Measurements from ENCODE around the gene CARM1. TPM values are rescaled to one million over a fixed set of nuclear protein-coding genes. Genes with fewer than 3 reads are reported as not detected.
"Not testable (repeated sequence)": the region's sequence is repeated elsewhere in the genome, so short reads cannot be mapped to it uniquely, and the experiment has no call there.

The CARM1 gene
- total RNA-seq, 1 experiment from 2014 or later = 63.7 TPM

- H3K4me2 ChIP-seq = peak overlapping the region; percentile 71
- H3K79me2 ChIP-seq (ENCODE audit: low read depth) = peaks cover 10% of the 10 kb centered on the region; the same call in 1 of the 2 replicates
- DNase-seq = no peak
- TF ChIP-seq CTCF (conservative IDR thresholded peaks at IDR 0.05) = no peak
- no peak for TF ChIP-seq EZH2 (IDR thresholded peaks at IDR 0.05; ENCODE audit: low read depth)
- H3F3A ChIP-seq (ENCODE audit: insufficient read depth, low read depth) = peaks cover 32% of the 10 kb centered on the region
- H2AFZ ChIP-seq = peak overlapping the region; percentile 91
- ChIA-PET POLR2A (ENCODE audit: unreplicated experiment) (interaction anchor here (0.5 to 1.0 kb wide), 5 partner anchors 9 to 119 kb away, joined by 3 to 24 read pairs (median 5); partner anchors contain the start of gene DNM2), CTCF (interaction anchor here (0.6 to 2.5 kb wide), 7 partner anchors 18 to 289 kb away, joined by 3 to 24 read pairs (median 12); partner anchors contain the start of gene DNM2)
- H3K9me3 ChIP-seq (ENCODE audit: insufficient read depth, low read depth) = no peaks in the 10 kb centered on the region
- BruUV-seq (replicated peaks) = TSS peak; percentile 51
- no peaks in the 10 kb centered on the region for H3K27me3 ChIP-seq (ENCODE audit: insufficient read depth, low read depth)
- H3K9me2 ChIP-seq (ENCODE audit: insufficient read depth) = no peaks in the 10 kb centered on the region
- peak overlapping the region; percentile 62 for H3K4me3 ChIP-seq
- peak overlapping the region; percentile 89 for H3K27ac ChIP-seq
- peaks cover 13% of the 10 kb centered on the region for H3K4me1 ChIP-seq (replicated peaks; ENCODE audit: insufficient read depth)
- peaks cover 8% of the 10 kb centered on the region for H3K36me3 ChIP-seq (ENCODE audit: low read depth)
- no peaks in the 10 kb centered on the region for H4K20me1 ChIP-seq (ENCODE audit: insufficient read depth)
- intact Hi-C loops (cut with micrococcal nuclease; ENCODE audit: unreplicated experiment) = loop anchor here (1.0 kb wide), 3 partner anchors 27 to 119 kb away; no protein-coding TSS in a partner anchor
Observed at GRCh38 chr19:10836479-10837330, 34.6 kb upstream of the CARM1 start.

DNA sequence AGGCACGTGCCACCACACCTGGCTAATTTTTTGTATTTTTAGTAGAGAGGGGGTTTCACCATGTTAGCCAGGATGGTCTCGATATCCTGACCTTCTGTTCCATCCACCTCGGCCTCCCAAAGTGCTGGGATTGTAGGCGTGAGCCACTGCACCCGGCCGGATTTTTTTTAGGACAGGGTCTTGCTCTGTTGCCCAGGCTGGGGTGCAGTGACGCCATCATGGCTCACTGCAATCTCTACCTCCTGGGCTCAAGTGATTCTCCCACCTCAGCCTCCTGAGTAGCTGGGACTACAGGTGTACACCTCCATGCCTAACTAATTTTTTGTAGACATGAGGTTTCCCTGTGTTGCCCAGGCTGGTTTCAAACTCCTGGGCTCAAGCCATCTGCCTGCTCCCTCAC lies 33.7 kb upstream of the CARM1 start:
- H4K20me1 ChIP-seq (ENCODE audit: insufficient read depth); H3K9me2 ChIP-seq (ENCODE audit: insufficient read depth); DNase-seq; H3K79me2 ChIP-seq (ENCODE audit: low read depth); H3K36me3 ChIP-seq (ENCODE audit: low read depth); BruUV-seq (replicated peaks); intact Hi-C loops (cut with micrococcal nuclease; ENCODE audit: unreplicated experiment); H3K27me3 ChIP-seq (ENCODE audit: insufficient read depth, low read depth); H3K9me3 ChIP-seq (ENCODE audit: insufficient read depth, low read depth); POLR2A ChIA-PET (ENCODE audit: unreplicated experiment); CTCF ChIA-PET; H3K27ac ChIP-seq; H3K4me2 ChIP-seq; H3K4me3 ChIP-seq; H2AFZ ChIP-seq: not testable (repeated sequence)
- peaks cover 32% of the 10 kb centered on the region for H3F3A ChIP-seq (ENCODE audit: insufficient read depth, low read depth)
- H3K4me1 ChIP-seq (replicated peaks; ENCODE audit: insufficient read depth) = peaks cover 13% of the 10 kb centered on the region

DNA sequence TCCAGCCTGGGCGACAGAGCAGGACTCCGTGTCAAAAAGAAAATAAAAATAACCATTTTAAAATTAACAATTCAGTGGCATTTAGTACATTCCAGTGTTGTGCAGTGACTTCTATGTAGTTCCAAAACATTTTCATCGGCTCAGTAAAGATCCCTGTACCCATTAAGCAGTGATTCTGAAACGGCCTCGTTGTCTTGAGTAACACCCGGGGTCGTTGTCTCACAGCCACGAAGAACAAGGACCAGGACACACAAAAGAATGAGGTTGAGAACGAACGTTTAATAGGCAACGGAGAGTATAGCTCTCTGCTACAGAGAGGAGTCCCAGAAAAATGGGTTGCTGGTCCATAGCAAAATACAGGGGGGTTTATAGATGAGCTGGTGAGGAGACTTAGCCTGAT lies 33.0 kb upstream of the CARM1 start:
- no peak overlapping the region for H3K27ac ChIP-seq
- intact Hi-C loops (cut with micrococcal nuclease; ENCODE audit: unreplicated experiment) = no loop called here
- H3K9me2 ChIP-seq (ENCODE audit: insufficient read depth) = no peaks in the 10 kb centered on the region
- peaks cover 10% of the 10 kb centered on the region; the same call in 1 of the 2 replicates for H3K79me2 ChIP-seq (ENCODE audit: low read depth)
- BruUV-seq (replicated peaks) = no TSS peak
- no peaks in the 10 kb centered on the region for H3K9me3 ChIP-seq (ENCODE audit: insufficient read depth, low read depth)
- H3K27me3 ChIP-seq (ENCODE audit: insufficient read depth, low read depth) = no peaks in the 10 kb centered on the region
- no peak overlapping the region for H3K4me3 ChIP-seq
- peaks cover 6% of the 10 kb centered on the region for H3K36me3 ChIP-seq (ENCODE audit: low read depth)
- ChIA-PET POLR2A (ENCODE audit: unreplicated experiment) (no interaction called here), CTCF (interaction anchor here (2.1 kb wide), 1 partner anchor 26 kb away, joined by 4 read pairs; no protein-coding TSS in a partner anchor)
- H3K4me2 ChIP-seq = no peak overlapping the region
- TF ChIP-seq EZH2 (IDR thresholded peaks at IDR 0.05; ENCODE audit: low read depth) = no peak
- no peak for TF ChIP-seq CTCF (conservative IDR thresholded peaks at IDR 0.05)
- DNase-seq = peak in 1 of 2 experiments; percentile 12
- H4K20me1 ChIP-seq (ENCODE audit: insufficient read depth) = no peaks in the 10 kb centered on the region
- peaks cover 13% of the 10 kb centered on the region for H3K4me1 ChIP-seq (replicated peaks; ENCODE audit: insufficient read depth)
- H2AFZ ChIP-seq = no peak overlapping the region
- peaks cover 26% of the 10 kb centered on the region for H3F3A ChIP-seq (ENCODE audit: insufficient read depth, low read depth)
